GM10847 (cell line): Measurements from ENCODE around the gene IGFBPL1.

ENCODE experiments used
- POLR2A ChIP-seq: IDR thresholded peaks from 2 replicates; pipeline ENCODE4 v1.6.1; 2011; ENCODE audit not compliant: insufficient read length; ENCODE audit errors: extremely low read depth

The IGFBPL1 gene

GRCh38 chr9:38437193-38437823, 13.1 kb upstream of the IGFBPL1 start:
- no peak for TF ChIP-seq POLR2A

- no peak for TF ChIP-seq POLR2A
Measured at GRCh38 chr9:38436708-38437107, 12.5 kb upstream of the IGFBPL1 start.

GRCh38 chr9:38435521-38435920, 11.3 kb upstream of the IGFBPL1 start:
- no peak for TF ChIP-seq POLR2A

- TF ChIP-seq POLR2A: no peak
Measured at GRCh38 chr9:38434853-38435252, 10.6 kb upstream of the IGFBPL1 start.

- TF ChIP-seq POLR2A: no peak
Measured at GRCh38 chr9:38434365-38434764, 10.1 kb upstream of the IGFBPL1 start.

GRCh38 chr9:38432922-38433510, 8.8 kb upstream of the IGFBPL1 start:
- no peak for TF ChIP-seq POLR2A

- no peak for TF ChIP-seq POLR2A
Measured at GRCh38 chr9:38431116-38431515, 6.9 kb upstream of the IGFBPL1 start.

GRCh38 chr9:38428062-38428461, 3.8 kb upstream of the IGFBPL1 start:
- TF ChIP-seq POLR2A: no peak

- no peak for TF ChIP-seq POLR2A
Measured at GRCh38 chr9:38424918-38425317, 664 bp upstream of the IGFBPL1 start.

GRCh38 chr9:38423273-38423972, 831 bp downstream of the IGFBPL1 start:
- no peak for TF ChIP-seq POLR2A

- TF ChIP-seq POLR2A: no peak
Measured at GRCh38 chr9:38422555-38423260, 1.5 kb downstream of the IGFBPL1 start.

GRCh38 chr9:38421498-38422211, 2.6 kb downstream of the IGFBPL1 start:
- no peak for TF ChIP-seq POLR2A

- no peak for TF ChIP-seq POLR2A
Measured at GRCh38 chr9:38419181-38419580, 5.1 kb downstream of the IGFBPL1 start.

GRCh38 chr9:38418366-38418765, 5.9 kb downstream of the IGFBPL1 start:
- TF ChIP-seq POLR2A: no peak
